ENCODE results near the gene SYCP3. TPM values are rescaled to one million over a fixed set of nuclear protein-coding genes. Genes with fewer than 3 reads are reported as not detected.

The SYCP3 gene
- total RNA-seq, 1 experiment from 2014 or later, result 0.31 TPM

GRCh38 chr12:101749657-101750056 lies 10.4 kb upstream of the SYCP3 start:
- H2BK5ac ChIP-seq (ENCODE audit: insufficient read length, low read length), result no peak overlapping the region
- no peak overlapping the region for H4K5ac ChIP-seq (ENCODE audit: insufficient read length, low read depth, low read length)
- H3K9ac ChIP-seq (ENCODE audit: extremely low read depth, insufficient read length, low read length), result no peak overlapping the region
- H3K18ac ChIP-seq (ENCODE audit: insufficient read length, low read depth, low read length), result no peak overlapping the region
- no peaks in the 10 kb centered on the region for H3K27me3 ChIP-seq (ENCODE audit: insufficient read depth, low read length)
- no peak overlapping the region for H3K56ac ChIP-seq (ENCODE audit: insufficient read length, low read depth, low read length)
- no peaks in the 10 kb centered on the region for H4K20me1 ChIP-seq (ENCODE audit: control insufficient read depth, insufficient read depth, insufficient read length)
- no peak overlapping the region for H3T11ph ChIP-seq (ENCODE audit: low read length)
- no peak overlapping the region for H3K27ac ChIP-seq (ENCODE audit: insufficient read length, low read depth, low read length)
- H3K14ac ChIP-seq (ENCODE audit: insufficient read depth, low read length), result no peak overlapping the region
- H3K23ac ChIP-seq (ENCODE audit: insufficient read length, low read depth, low read length), result no peak overlapping the region
- H3K9me3 Mint-ChIP-seq, result no peaks in the 10 kb centered on the region
- no peak overlapping the region for H2BK20ac ChIP-seq (ENCODE audit: low read depth, low read length, poor library complexity, severe bottlenecking)
- no peak overlapping the region for H2AK5ac ChIP-seq (ENCODE audit: insufficient read length, low read length)
- H3K4me1 ChIP-seq (ENCODE audit: insufficient read depth, low read length), result no peaks in the 10 kb centered on the region
- TF ChIP-seq CTCF (conservative IDR thresholded peaks at IDR 0.05), result no peak
- H2BK12ac ChIP-seq (ENCODE audit: insufficient read length, low read depth, low read length), result no peak overlapping the region
- peak overlapping the region in 1 of 3 experiments; percentile 65; a peak in 4 of 7 replicates for H3K27ac Mint-ChIP-seq
- no peak overlapping the region for H2BK15ac ChIP-seq (ENCODE audit: low read depth, low read length)
- H3K9me3 ChIP-seq (ENCODE audit: control insufficient read depth, low read depth, low read length), result no peaks in the 10 kb centered on the region
- no peak overlapping the region for H3K4ac ChIP-seq (ENCODE audit: low read depth, low read length)
- H3K79me1 ChIP-seq (ENCODE audit: insufficient read depth, low read depth, low read length, poor library complexity, severe bottlenecking), result no peaks in the 10 kb centered on the region
- H4K8ac ChIP-seq (replicated peaks; ENCODE audit: insufficient read length, low read depth, low read length), result no peak overlapping the region
- no peaks in the 10 kb centered on the region; the same call in 1 of the 2 replicates for H3K27me3 Mint-ChIP-seq (ENCODE audit: low read depth)
- DNase-seq, result no peak
- no peaks in the 10 kb centered on the region for H3K79me2 ChIP-seq (ENCODE audit: insufficient read depth, low read length)
- H3K4me2 ChIP-seq (ENCODE audit: insufficient read depth, insufficient read length, low read length), result no peak overlapping the region
- WGBS (ENCODE audit: extremely low coverage, insufficient read length, low lambda C conversion rate), result no CpG with 5 or more reads among the region's 4 CpGs
- H2AFZ ChIP-seq (ENCODE audit: low read length), result no peak overlapping the region
- no peak overlapping the region for H3K4me3 Mint-ChIP-seq
- H2BK120ac ChIP-seq (ENCODE audit: low read depth, low read length, poor library complexity, severe bottlenecking), result no peak overlapping the region
- peaks cover 7 to 53% (median 44%) of the 10 kb centered on the region in 3 experiments; a peak in 6 of 7 replicates for H3K36me3 Mint-ChIP-seq (ENCODE audit: insufficient read depth in 1 of 3, low read depth in 3 of 3)
- no peak overlapping the region for H4K91ac ChIP-seq (ENCODE audit: insufficient read length, low read depth, low read length)
- H3K23me2 ChIP-seq (ENCODE audit: insufficient read length, low read depth, low read length, poor library complexity, severe bottlenecking), result no peaks in the 10 kb centered on the region
- peaks cover 10 to 11% of the 10 kb centered on the region in 2 experiments for H3K4me1 Mint-ChIP-seq
